RWPE2 (cell line): Measurements from ENCODE around the gene EMC8.

Source experiments
- ATAC-seq: fragments of 200-7000 bp; cut with Tn5 transposase; 3 replicates; pipeline ENCODE4 v1.9.1; 2021; ENCODE audit warnings: low read depth
- DNase-seq: peaks from one replicate; pipeline ENCODE4 v3.0.0-alpha.2; 2020; ENCODE audit warnings: low spot score
- H3K27ac ChIP-seq: fragments of 450-650 bp; 2 replicates; pipeline ENCODE4 v1.5.1; 2017; ENCODE audit warnings: mild to moderate bottlenecking; ENCODE audit not compliant: poor library complexity, severe bottlenecking
- H3K27me3 ChIP-seq: fragments of 250-450 bp; sonication (Bioruptor Pico); 2 replicates; pipeline ENCODE4 v1.5.1; 2021; ENCODE audit warnings: mild to moderate bottlenecking, moderate library complexity; ENCODE audit not compliant: insufficient read depth, poor library complexity, severe bottlenecking
- H3K36me3 ChIP-seq: fragments of 250-450 bp; sonication (Bioruptor Pico); 2 replicates; pipeline ENCODE4 v1.5.1; 2020; ENCODE audit warnings: low read depth, mild to moderate bottlenecking, moderate library complexity
- H3K4me1 ChIP-seq: fragments of 250-450 bp; sonication (Bioruptor Pico); 2 replicates; pipeline ENCODE4 v1.5.1; 2021; ENCODE audit warnings: mild to moderate bottlenecking, moderate library complexity; ENCODE audit not compliant: insufficient read depth, poor library complexity, severe bottlenecking
- H3K4me3 ChIP-seq: fragments of 250-450 bp; sonication (Bioruptor Pico); 2 replicates; pipeline ENCODE4 v1.5.1; 2021; ENCODE audit warnings: mild to moderate bottlenecking, moderate library complexity; ENCODE audit not compliant: severe bottlenecking
- H3K9me3 ChIP-seq: fragments of 250-450 bp; sonication (Bioruptor Pico); 2 replicates; pipeline ENCODE4 v1.5.1; 2021; ENCODE audit warnings: mild to moderate bottlenecking, moderate library complexity; ENCODE audit not compliant: severe bottlenecking
- TF ChIP-seq, protein P1 (sequence below): fragments of 450-650 bp; IDR thresholded peaks from one replicate; pipeline ENCODE4 v1.5.1; 2017; ENCODE audit warnings: mild to moderate bottlenecking, moderate library complexity; ENCODE audit not compliant: poor library complexity, severe bottlenecking

EMC8 gene

DNA sequence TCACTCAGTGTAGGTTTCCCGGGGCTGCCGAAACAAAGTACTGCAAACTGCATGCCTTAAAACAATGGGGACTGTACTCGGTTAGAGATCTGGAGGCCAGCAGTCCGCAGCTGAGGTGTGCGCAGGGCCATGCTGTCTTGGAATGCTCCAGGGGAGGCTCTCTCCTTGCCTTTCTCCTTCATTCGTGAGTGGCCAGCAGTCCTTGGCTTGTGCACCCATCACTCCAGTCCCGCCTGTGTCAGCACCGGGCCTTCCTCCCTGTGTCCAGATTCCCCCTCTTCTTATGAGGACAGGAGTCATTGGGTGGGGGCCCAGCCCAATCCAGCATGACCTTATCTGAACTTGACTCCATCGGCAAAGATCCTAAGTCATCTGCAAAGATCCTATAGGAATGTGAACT is 43.5 kb upstream of the EMC8 start:
- Histone ChIP-seq H3K4me1 (no peaks in the 10 kb centered on the region), H3K4me3 (no peak overlapping the region), H3K36me3 (no peaks in the 10 kb centered on the region), H3K9me3 (no peaks in the 10 kb centered on the region), H3K27ac (no peak overlapping the region), H3K27me3 (peaks cover 36% of the 10 kb centered on the region)
- ATAC-seq, result no peak
- DNase-seq, result no peak
- TF ChIP-seq, protein P1, sequence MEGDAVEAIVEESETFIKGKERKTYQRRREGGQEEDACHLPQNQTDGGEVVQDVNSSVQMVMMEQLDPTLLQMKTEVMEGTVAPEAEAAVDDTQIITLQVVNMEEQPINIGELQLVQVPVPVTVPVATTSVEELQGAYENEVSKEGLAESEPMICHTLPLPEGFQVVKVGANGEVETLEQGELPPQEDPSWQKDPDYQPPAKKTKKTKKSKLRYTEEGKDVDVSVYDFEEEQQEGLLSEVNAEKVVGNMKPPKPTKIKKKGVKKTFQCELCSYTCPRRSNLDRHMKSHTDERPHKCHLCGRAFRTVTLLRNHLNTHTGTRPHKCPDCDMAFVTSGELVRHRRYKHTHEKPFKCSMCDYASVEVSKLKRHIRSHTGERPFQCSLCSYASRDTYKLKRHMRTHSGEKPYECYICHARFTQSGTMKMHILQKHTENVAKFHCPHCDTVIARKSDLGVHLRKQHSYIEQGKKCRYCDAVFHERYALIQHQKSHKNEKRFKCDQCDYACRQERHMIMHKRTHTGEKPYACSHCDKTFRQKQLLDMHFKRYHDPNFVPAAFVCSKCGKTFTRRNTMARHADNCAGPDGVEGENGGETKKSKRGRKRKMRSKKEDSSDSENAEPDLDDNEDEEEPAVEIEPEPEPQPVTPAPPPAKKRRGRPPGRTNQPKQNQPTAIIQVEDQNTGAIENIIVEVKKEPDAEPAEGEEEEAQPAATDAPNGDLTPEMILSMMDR, result no peak

DNA sequence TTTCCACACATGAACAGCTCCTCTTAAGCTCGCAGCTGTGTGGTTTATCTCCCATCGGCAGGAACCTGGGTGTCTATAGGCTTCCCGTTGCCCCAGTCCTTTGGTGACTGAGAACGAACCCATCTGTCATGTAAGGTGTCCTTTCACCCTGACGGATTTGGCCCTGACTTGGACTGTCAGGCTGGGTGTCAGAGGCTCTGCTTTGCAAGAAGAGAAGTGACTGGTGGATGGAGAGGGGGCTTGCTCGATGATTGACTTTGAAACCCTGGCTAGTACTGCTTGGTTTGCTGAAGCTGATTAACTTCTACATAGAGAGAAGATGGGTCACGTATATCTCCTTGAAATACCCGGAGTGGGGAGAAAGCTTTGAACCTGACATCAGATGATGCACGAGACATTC is 43.1 kb upstream of the EMC8 start:
- H3K27me3 ChIP-seq, result peaks cover 36% of the 10 kb centered on the region
- DNase-seq (no peak), ATAC-seq (no peak)
- H3K4me3 ChIP-seq, result no peak overlapping the region
- H3K36me3 ChIP-seq, result no peaks in the 10 kb centered on the region
- H3K27ac ChIP-seq, result no peak overlapping the region
- TF ChIP-seq, protein P1, result no peak
- H3K9me3 ChIP-seq, result no peaks in the 10 kb centered on the region
- no peaks in the 10 kb centered on the region for H3K4me1 ChIP-seq

GRCh38 chr16:85840801-85841200 is 41.5 kb upstream of the EMC8 start:
- TF ChIP-seq, protein P1, result no peak
- no peaks in the 10 kb centered on the region for H3K9me3 ChIP-seq
- ATAC-seq (no peak), DNase-seq (no peak)
- no peak overlapping the region for H3K27ac ChIP-seq
- H3K36me3 ChIP-seq, result no peaks in the 10 kb centered on the region
- peaks cover 42% of the 10 kb centered on the region for H3K27me3 ChIP-seq
- H3K4me3 ChIP-seq, result no peak overlapping the region
- H3K4me1 ChIP-seq, result no peaks in the 10 kb centered on the region

DNA sequence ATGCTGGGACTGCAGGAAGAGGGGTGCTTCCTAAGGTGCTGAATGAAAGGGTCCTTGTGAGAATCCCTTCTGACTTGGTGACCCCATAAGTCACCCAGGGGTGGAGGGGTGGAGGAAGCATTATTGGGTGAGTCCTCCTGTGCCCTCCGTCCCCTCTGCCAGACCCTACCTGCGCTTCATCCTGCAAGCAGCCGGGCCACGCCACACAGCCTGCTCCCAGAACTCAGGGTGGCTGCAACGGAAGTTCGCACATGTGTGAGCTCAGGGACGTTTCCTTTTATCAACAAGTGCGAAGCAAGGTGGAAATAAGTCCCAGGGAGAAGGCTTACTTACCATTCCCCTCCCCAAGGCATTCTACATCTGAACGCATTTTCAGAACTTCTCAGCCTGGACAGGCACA is 41.1 kb upstream of the EMC8 start:
- H3K36me3 ChIP-seq, result no peaks in the 10 kb centered on the region
- no peak for ATAC-seq
- no peak overlapping the region for H3K27ac ChIP-seq
- no peak for DNase-seq
- no peaks in the 10 kb centered on the region for H3K4me1 ChIP-seq
- TF ChIP-seq, protein P1, result no peak
- peaks cover 44% of the 10 kb centered on the region for H3K27me3 ChIP-seq
- no peaks in the 10 kb centered on the region for H3K9me3 ChIP-seq
- H3K4me3 ChIP-seq, result no peak overlapping the region

GRCh38 chr16:85839681-85840240 is 40.4 kb upstream of the EMC8 start:
- ATAC-seq, result no peak
- no peaks in the 10 kb centered on the region for H3K36me3 ChIP-seq
- TF ChIP-seq, protein P1, result no peak
- H3K4me3 ChIP-seq, result no peak overlapping the region
- H3K9me3 ChIP-seq, result no peaks in the 10 kb centered on the region
- peaks cover 44% of the 10 kb centered on the region for H3K27me3 ChIP-seq
- no peak overlapping the region for H3K27ac ChIP-seq
- DNase-seq, result no peak
- no peaks in the 10 kb centered on the region for H3K4me1 ChIP-seq
